H7 (cell line): Measurements from ENCODE around the gene STXBP3. TPM values are rescaled to one million over a fixed set of nuclear protein-coding genes. Genes with fewer than 3 reads are reported as not detected.
"Not testable (repeated sequence)": the region's sequence is repeated elsewhere in the genome, so short reads cannot be mapped to it uniquely, and the experiment has no call there.

Experiments used
- DNase-seq: peaks from one replicate; pipeline ENCODE4 v3.0.0; 2012
- H3K27me3 ChIP-seq: 2 replicates; pipeline ENCODE4 v1.6.0; 2011; ENCODE audit warnings: mild to moderate bottlenecking, low read length; ENCODE audit not compliant: control insufficient read depth, insufficient read depth
- H3K36me3 ChIP-seq: replicated peaks from 2 replicates; pipeline ENCODE4 v1.5.1; 2011; ENCODE audit warnings: low read length; ENCODE audit not compliant: control insufficient read depth, insufficient read depth
- H3K4me3 ChIP-seq: 2 replicates; pipeline ENCODE4 v1.5.1; 2011; ENCODE audit warnings: low read depth, mild to moderate bottlenecking, control low read depth, low read length, moderate library complexity; ENCODE audit not compliant: insufficient read depth
- total RNA-seq: library from RNA; depleted of rRNA; stranded (reverse); fragments of >200 nt; shearing (Covaris generic); gene quantifications from 2 replicates; pipeline ENCODE4 v1.2.3, GENCODE V29; 2014; rRNA removed

Gene STXBP3
- total RNA-seq = 31.0 and 45.7 TPM in 2 replicates

GRCh38 chr1:108746382-108747170 lies at the start of gene STXBP3:
Gene STXBP3, plus strand, starts transcription at chr1:108746674. Its CDS starts 64 bp downstream, at chr1:108746738.
- peaks cover 3% of the 10 kb centered on the region; the same call in 1 of the 2 replicates for H3K27me3 ChIP-seq
- H3K4me3 ChIP-seq = peak within 1 kb of the TSS; percentile 99
- peak; percentile 93 for DNase-seq
- no peaks in the 10 kb centered on the region for H3K36me3 ChIP-seq

GRCh38 chr1:108699375-108700332 lies 46.8 kb upstream of the STXBP3 start:
- Histone ChIP-seq H3K27me3 (no peaks in the 10 kb centered on the region), H3K36me3 (peaks cover 39% of the 10 kb centered on the region), H3K4me3 (no peak overlapping the region)
- no peak for DNase-seq

GRCh38 chr1:108701176-108701849 lies 45.2 kb upstream of the STXBP3 start:
- Histone ChIP-seq H3K36me3 (peaks cover 29% of the 10 kb centered on the region), H3K27me3 (no peaks in the 10 kb centered on the region), H3K4me3 (no peak overlapping the region)
- DNase-seq = no peak

GRCh38 chr1:108702109-108702508 lies 44.4 kb upstream of the STXBP3 start:
- DNase-seq = not testable (repeated sequence)
- peaks cover 23% of the 10 kb centered on the region for H3K36me3 ChIP-seq

GRCh38 chr1:108703939-108704338 lies 42.5 kb upstream of the STXBP3 start:
- Histone ChIP-seq H3K4me3 (no peak overlapping the region), H3K27me3 (no peaks in the 10 kb centered on the region), H3K36me3 (peaks cover 10% of the 10 kb centered on the region)
- DNase-seq = no peak

More at GRCh38 chr1:108702109-108702508, 44.4 kb upstream of the STXBP3 start:
- not testable (repeated sequence) for H3K27me3 ChIP-seq, H3K4me3 ChIP-seq

- no peaks in the 10 kb centered on the region for H3K27me3 ChIP-seq
- peaks cover 5% of the 10 kb centered on the region for H3K36me3 ChIP-seq
- H3K4me3 ChIP-seq = no peak overlapping the region
- DNase-seq = no peak
Measured at GRCh38 chr1:108704496-108704895, 42.0 kb upstream of the STXBP3 start.

- H3K36me3 ChIP-seq = no peaks in the 10 kb centered on the region
- DNase-seq = no peak
- H3K27me3 ChIP-seq = no peaks in the 10 kb centered on the region
- H3K4me3 ChIP-seq = no peak overlapping the region
Measured at GRCh38 chr1:108706643-108707042, 39.8 kb upstream of the STXBP3 start.

- H3K4me3 ChIP-seq = no peak overlapping the region
- no peaks in the 10 kb centered on the region for H3K27me3 ChIP-seq
- no peaks in the 10 kb centered on the region for H3K36me3 ChIP-seq
- DNase-seq = peak; percentile 39
Measured at GRCh38 chr1:108708691-108709660, 37.5 kb upstream of the STXBP3 start.

GRCh38 chr1:108712606-108713150 lies 33.8 kb upstream of the STXBP3 start, which contains the start of gene FNDC7:
Gene FNDC7, plus strand, starts transcription at chr1:108712908. Its CDS starts 26 bp downstream, at chr1:108712934.
- Histone ChIP-seq H3K36me3 (no peaks in the 10 kb centered on the region), H3K4me3 (no peak within 1 kb of the TSS), H3K27me3 (no peaks in the 10 kb centered on the region)
- DNase-seq = peak; percentile 78

- Histone ChIP-seq H3K27me3 (no peaks in the 10 kb centered on the region), H3K36me3 (no peaks in the 10 kb centered on the region), H3K4me3 (no peak overlapping the region)
- no peak for DNase-seq
Measured at GRCh38 chr1:108715932-108716331, 30.5 kb upstream of the STXBP3 start.

- no peaks in the 10 kb centered on the region for H3K27me3 ChIP-seq
- DNase-seq = no peak
- H3K4me3 ChIP-seq = no peak overlapping the region
- H3K36me3 ChIP-seq = no peaks in the 10 kb centered on the region
Measured at GRCh38 chr1:108716437-108717230, 29.8 kb upstream of the STXBP3 start.

GRCh38 chr1:108717774-108718316 lies 28.6 kb upstream of the STXBP3 start:
- DNase-seq = no peak
- no peaks in the 10 kb centered on the region for H3K27me3 ChIP-seq
- no peaks in the 10 kb centered on the region for H3K36me3 ChIP-seq
- H3K4me3 ChIP-seq = no peak overlapping the region
